ENCODE measurements around the gene NTSR2. TPM values are rescaled to one million over a fixed set of nuclear protein-coding genes. Genes with fewer than 3 reads are reported as not detected.
"Not testable (repeated sequence)": the region's sequence is repeated elsewhere in the genome, so short reads cannot be mapped to it uniquely, and the experiment has no call there.

The NTSR2 gene
- total RNA-seq, 1 donor from 2014 or later: not detected

DNA sequence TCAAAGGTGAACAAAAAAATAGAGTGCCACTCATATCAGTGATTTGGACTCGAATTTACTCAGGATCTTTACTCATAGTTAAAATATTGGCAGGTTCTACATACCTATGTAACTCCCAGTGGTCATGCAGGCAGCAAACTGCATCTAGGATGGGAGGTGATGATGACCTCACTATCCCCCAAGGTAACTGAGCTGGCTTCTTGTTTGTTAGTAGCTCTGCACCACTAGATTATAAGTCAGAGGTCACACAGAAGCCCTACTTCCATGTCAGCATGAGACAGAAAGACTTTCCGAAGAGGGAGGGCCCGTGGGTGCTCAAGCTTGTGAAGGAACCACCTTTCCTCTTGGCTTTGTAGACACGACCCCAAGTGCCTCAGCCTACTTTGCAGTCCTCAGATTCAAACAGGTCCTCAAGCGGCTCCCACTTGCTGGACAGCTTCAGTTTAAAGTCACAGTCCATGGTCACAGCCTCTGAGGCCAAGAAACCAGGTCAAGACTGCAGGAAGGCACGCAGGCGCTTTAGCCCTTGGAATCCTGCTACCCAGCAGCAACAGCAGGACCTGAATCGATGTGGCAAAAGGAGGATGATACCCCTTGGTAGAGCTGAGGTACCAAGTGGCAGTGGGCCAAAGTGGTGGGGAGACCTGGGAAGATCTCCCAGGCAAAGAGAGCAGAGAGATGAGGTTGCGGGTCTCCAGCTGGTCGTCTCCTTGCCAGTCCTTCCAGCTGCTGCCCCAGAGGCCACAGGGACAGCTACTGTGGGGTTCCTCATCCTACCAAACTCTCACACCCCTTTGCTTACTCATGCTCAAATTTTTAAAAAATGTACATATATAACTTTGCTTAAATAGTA is 4.3 kb downstream of the NTSR2 start:
- Histone ChIP-seq H3K4me3 (no peak overlapping the region), H3K36me3 (no peaks in the 10 kb centered on the region), H3K27ac (no peak overlapping the region), H3K4me1 (peaks cover 5% of the 10 kb centered on the region), H3K27me3 (no peaks in the 10 kb centered on the region), H3K9me3 (no peaks in the 10 kb centered on the region)
- intact Hi-C loops (cut with DNase I): no loop called here
- TF ChIP-seq, protein P1, sequence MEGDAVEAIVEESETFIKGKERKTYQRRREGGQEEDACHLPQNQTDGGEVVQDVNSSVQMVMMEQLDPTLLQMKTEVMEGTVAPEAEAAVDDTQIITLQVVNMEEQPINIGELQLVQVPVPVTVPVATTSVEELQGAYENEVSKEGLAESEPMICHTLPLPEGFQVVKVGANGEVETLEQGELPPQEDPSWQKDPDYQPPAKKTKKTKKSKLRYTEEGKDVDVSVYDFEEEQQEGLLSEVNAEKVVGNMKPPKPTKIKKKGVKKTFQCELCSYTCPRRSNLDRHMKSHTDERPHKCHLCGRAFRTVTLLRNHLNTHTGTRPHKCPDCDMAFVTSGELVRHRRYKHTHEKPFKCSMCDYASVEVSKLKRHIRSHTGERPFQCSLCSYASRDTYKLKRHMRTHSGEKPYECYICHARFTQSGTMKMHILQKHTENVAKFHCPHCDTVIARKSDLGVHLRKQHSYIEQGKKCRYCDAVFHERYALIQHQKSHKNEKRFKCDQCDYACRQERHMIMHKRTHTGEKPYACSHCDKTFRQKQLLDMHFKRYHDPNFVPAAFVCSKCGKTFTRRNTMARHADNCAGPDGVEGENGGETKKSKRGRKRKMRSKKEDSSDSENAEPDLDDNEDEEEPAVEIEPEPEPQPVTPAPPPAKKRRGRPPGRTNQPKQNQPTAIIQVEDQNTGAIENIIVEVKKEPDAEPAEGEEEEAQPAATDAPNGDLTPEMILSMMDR (IDR thresholded peaks at IDR 0.05): no peak
- TF ChIP-seq POLR2AphosphoS5 (IDR thresholded peaks at IDR 0.05; ENCODE audit: insufficient read depth in 1 of 2, low read depth in 1 of 2) (no peak), POLR2A (IDR thresholded peaks at IDR 0.05) (no peak)
- peak in 1 of 2 donors; percentile 93 for DNase-seq (ENCODE audit: extremely low spot score in 2 of 2)

DNA sequence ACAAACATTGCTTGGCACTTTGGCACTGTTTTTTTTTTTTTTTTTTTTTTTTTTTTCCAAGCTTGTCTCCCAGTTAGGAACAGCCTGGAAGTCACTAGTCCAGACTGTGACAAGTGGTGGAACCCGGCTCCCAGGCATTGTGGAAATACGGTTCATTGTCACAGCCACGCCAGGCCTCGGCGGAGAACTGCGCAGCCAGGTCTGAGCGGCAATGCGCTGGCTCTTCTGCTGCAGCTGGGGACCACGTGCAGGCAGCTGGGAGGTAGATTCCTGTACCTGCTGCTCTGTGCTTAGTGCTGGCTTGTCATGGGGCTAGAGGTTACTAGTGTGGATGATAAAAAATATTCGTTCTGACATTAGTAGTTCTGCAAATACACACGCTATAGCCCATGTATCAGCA is 5.0 kb downstream of the NTSR2 start:
- intact Hi-C loops (cut with DNase I): no loop called here
- no peak overlapping the region for H3K4me3 ChIP-seq
- no peak for DNase-seq (ENCODE audit: extremely low spot score in 2 of 2)
- H3K27me3 ChIP-seq: no peaks in the 10 kb centered on the region
- peaks cover 2% of the 10 kb centered on the region for H3K4me1 ChIP-seq
- H3K36me3 ChIP-seq: no peaks in the 10 kb centered on the region
- H3K9me3 ChIP-seq: no peaks in the 10 kb centered on the region
- no peak overlapping the region for H3K27ac ChIP-seq
- TF ChIP-seq, protein P1 (IDR thresholded peaks at IDR 0.05): no peak
- TF ChIP-seq POLR2AphosphoS5 (IDR thresholded peaks at IDR 0.05; ENCODE audit: insufficient read depth in 1 of 2, low read depth in 1 of 2): no peak
- TF ChIP-seq POLR2A (IDR thresholded peaks at IDR 0.05): no peak

DNA sequence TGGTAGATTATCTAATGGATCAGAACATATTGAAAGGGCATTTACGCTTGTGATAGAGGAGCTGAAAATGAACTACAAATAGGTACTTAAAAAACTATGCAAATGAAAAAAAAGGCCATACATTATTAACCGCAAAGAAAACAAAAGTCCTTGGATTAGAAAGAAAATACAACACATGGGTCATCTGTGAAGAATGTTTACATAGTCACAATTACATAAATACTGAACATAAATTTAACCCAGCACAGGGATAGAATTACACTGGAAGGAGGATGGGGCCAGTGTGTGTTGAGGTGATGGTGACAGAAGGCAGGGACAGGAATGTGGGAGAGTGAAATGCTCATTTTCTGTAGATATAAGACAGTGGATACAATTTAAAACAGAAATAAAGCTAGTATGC is 6.6 kb downstream of the NTSR2 start:
- H3K4me3 ChIP-seq: no peak overlapping the region
- intact Hi-C loops (cut with DNase I): no loop called here
- TF ChIP-seq, protein P1 (IDR thresholded peaks at IDR 0.05): no peak
- TF ChIP-seq POLR2AphosphoS5 (IDR thresholded peaks at IDR 0.05; ENCODE audit: insufficient read depth in 1 of 2, low read depth in 1 of 2): no peak
- no peak overlapping the region for H3K27ac ChIP-seq
- DNase-seq (ENCODE audit: extremely low spot score in 2 of 2): no peak
- no peaks in the 10 kb centered on the region for H3K9me3 ChIP-seq
- H3K27me3 ChIP-seq: no peaks in the 10 kb centered on the region
- H3K36me3 ChIP-seq: no peaks in the 10 kb centered on the region
- no peaks in the 10 kb centered on the region for H3K4me1 ChIP-seq

DNA sequence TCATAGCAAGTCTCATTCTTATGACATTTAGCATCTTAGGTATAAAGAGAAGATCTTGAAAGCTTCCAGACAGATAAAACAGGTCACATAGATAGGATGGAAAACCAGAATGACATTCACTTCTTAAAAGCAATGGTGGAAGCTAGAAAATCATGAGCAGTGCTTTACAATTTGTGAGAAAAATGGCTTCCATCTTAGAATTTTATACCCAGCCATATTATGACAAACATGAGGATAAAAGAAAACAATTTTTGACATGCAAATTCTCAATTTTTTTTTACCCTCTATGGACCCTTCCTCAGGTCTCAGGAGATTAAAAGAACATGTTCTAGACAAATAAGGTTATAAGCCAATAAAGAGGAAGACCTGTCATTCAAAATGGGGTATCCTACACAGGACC is 7.1 kb downstream of the NTSR2 start:
- no peak overlapping the region for H3K27ac ChIP-seq
- H3K9me3 ChIP-seq: no peaks in the 10 kb centered on the region
- H3K4me3 ChIP-seq: no peak overlapping the region
- intact Hi-C loops (cut with DNase I): no loop called here
- no peak for DNase-seq (ENCODE audit: extremely low spot score in 2 of 2)
- H3K4me1 ChIP-seq: no peaks in the 10 kb centered on the region
- H3K27me3 ChIP-seq: no peaks in the 10 kb centered on the region
- H3K36me3 ChIP-seq: no peaks in the 10 kb centered on the region
- TF ChIP-seq POLR2A (IDR thresholded peaks at IDR 0.05): no peak
- TF ChIP-seq, protein P1 (IDR thresholded peaks at IDR 0.05): no peak
- no peak for TF ChIP-seq POLR2AphosphoS5 (IDR thresholded peaks at IDR 0.05; ENCODE audit: insufficient read depth in 1 of 2, low read depth in 1 of 2)

DNA sequence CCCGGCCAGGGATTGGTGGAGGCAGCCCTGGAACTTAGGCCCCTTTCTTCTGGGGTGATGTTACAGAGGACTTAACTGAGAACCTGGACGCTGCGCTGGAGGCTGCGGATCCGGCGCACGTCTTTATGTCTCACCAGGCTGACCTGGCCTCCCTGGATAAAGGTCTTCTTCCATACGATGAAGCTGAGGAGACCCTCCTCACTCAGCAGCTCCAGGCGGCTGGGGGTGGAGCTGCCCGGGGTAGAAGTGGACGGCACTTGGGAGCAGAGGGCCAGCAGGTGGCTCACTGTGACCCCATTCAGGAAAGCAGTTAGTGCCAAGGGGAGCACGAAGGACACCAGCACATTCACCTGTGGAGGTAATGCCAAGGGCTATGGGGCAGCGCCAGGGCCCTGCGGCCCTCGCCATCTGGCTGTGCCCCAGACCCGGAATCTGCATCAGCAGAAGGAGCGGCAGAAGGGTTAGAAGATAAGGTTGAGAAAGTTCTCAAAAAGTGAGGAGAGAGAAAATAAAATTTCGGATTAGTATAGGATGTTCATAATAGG is 8.0 kb downstream of the NTSR2 start:
- H3K36me3 ChIP-seq: no peaks in the 10 kb centered on the region
- DNase-seq (ENCODE audit: extremely low spot score in 2 of 2): no peak
- TF ChIP-seq, protein P1 (IDR thresholded peaks at IDR 0.05): no peak
- TF ChIP-seq POLR2A (IDR thresholded peaks at IDR 0.05): no peak
- no peak for TF ChIP-seq POLR2AphosphoS5 (IDR thresholded peaks at IDR 0.05; ENCODE audit: insufficient read depth in 1 of 2, low read depth in 1 of 2)
- H3K27ac ChIP-seq: no peak overlapping the region
- H3K9me3 ChIP-seq: no peaks in the 10 kb centered on the region
- H3K4me1 ChIP-seq: no peaks in the 10 kb centered on the region
- H3K27me3 ChIP-seq: no peaks in the 10 kb centered on the region
- intact Hi-C loops (cut with DNase I): no loop called here
- H3K4me3 ChIP-seq: no peak overlapping the region

DNA sequence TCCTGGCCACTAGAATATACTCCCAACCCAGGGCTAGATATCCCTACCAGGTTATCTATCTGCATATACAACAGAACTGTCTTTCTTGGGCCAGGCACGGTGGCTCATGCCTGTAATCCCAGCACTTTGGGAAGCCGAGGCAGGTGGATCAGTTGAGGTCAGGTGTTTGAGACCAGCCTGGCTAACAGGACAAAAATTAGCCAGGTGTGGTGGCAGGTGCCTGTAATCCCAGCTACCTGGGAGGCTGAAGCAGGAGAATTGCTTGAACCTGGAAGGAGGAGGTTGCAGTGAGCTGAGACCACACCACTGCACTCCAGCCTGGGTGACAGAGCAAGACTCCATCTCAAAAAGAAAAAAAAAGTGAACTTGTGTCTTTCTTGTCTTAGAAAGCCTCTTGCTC is 9.6 kb downstream of the NTSR2 start:
- DNase-seq (ENCODE audit: extremely low spot score in 2 of 2); H3K4me3 ChIP-seq; H3K9me3 ChIP-seq; H3K4me1 ChIP-seq; intact Hi-C loops (cut with DNase I); H3K27ac ChIP-seq; H3K36me3 ChIP-seq; H3K27me3 ChIP-seq: not testable (repeated sequence)
